Mucosa of rectum (tissue), 2 donors: ENCODE data around the gene COA8.

ENCODE experiments used
- H3K27ac ChIP-seq, 2 donors: one replicate each; pipeline ENCODE4 v1.7.0; 2013; ENCODE audit warnings: inconsistent platforms in 2 of 2, low read depth in 2 of 2, low read length in 2 of 2
- H3K27me3 ChIP-seq, 2 donors: one replicate each; pipeline ENCODE4 v1.7.0; 2013; ENCODE audit warnings: low read length in 2 of 2; ENCODE audit not compliant: control insufficient read depth in 2 of 2, insufficient read depth in 2 of 2
- H3K36me3 ChIP-seq, 2 donors: one replicate each; pipeline ENCODE4 v1.7.0; 2013; ENCODE audit warnings: low read length in 2 of 2; ENCODE audit not compliant: control insufficient read depth in 2 of 2, insufficient read depth in 2 of 2
- H3K4me1 ChIP-seq, 2 donors: one replicate each; pipeline ENCODE4 v1.7.0; 2013; ENCODE audit warnings: low read length in 2 of 2, mild to moderate bottlenecking in 1 of 2; ENCODE audit not compliant: control insufficient read depth in 2 of 2, insufficient read depth in 2 of 2
- H3K4me3 ChIP-seq, 2 donors: one replicate each; pipeline ENCODE4 v1.7.0; 2013; ENCODE audit warnings: low read length in 2 of 2
- H3K9ac ChIP-seq, 2 donors: one replicate each; pipeline ENCODE4 v1.7.0; 2013; ENCODE audit warnings: low read length in 2 of 2, low read depth in 1 of 2, mild to moderate bottlenecking in 1 of 2
- H3K9me3 ChIP-seq, 2 donors: one replicate each; pipeline ENCODE4 v1.7.0; 2013; ENCODE audit warnings: low read length in 2 of 2; ENCODE audit not compliant: control insufficient read depth in 2 of 2
- donor health status: healthy.
- donor health status: Normal muscosa, but diverticular disease.

Gene COA8

GRCh38 chr14:103623883-103624482 lies 61.2 kb downstream of the COA8 start:
- Histone ChIP-seq H3K27me3 (no peaks in the 10 kb centered on the region), H3K4me3 (no peak overlapping the region), H3K4me1 (peaks cover 27 to 30% of the 10 kb centered on the region in 2 donors), H3K9me3 (no peaks in the 10 kb centered on the region), H3K27ac (no peak overlapping the region), H3K36me3 (no peaks in the 10 kb centered on the region), H3K9ac (no peak overlapping the region)

DNA sequence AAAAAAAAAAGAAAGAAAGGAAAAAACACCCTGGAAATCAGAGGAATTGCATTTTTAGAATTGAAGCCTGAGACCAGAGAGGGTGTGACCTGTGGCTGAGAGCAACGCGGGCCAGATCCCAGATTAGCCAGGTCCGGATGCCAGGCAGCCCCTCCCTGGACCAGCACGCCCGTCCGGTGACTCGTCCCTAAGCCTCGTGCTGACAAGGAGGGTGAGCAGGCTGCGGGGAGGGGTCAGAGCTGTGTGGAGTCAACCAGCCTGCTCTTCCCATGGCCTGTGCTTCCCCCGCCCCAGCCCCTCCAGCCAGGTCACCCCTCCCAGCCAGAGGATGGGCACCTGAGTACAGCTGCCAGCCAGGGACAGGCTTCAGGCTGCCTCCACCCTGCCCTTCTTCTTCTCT lies 62.1 kb downstream of the COA8 start:
- H3K9me3 ChIP-seq: no peaks in the 10 kb centered on the region
- H3K4me3 ChIP-seq: no peak overlapping the region
- H3K27me3 ChIP-seq: no peaks in the 10 kb centered on the region
- H3K36me3 ChIP-seq: no peaks in the 10 kb centered on the region
- H3K4me1 ChIP-seq: peaks cover 27 to 30% of the 10 kb centered on the region in 2 donors
- no peak overlapping the region for H3K9ac ChIP-seq
- peak overlapping the region in 1 of 2 donors; percentile 23 for H3K27ac ChIP-seq

DNA sequence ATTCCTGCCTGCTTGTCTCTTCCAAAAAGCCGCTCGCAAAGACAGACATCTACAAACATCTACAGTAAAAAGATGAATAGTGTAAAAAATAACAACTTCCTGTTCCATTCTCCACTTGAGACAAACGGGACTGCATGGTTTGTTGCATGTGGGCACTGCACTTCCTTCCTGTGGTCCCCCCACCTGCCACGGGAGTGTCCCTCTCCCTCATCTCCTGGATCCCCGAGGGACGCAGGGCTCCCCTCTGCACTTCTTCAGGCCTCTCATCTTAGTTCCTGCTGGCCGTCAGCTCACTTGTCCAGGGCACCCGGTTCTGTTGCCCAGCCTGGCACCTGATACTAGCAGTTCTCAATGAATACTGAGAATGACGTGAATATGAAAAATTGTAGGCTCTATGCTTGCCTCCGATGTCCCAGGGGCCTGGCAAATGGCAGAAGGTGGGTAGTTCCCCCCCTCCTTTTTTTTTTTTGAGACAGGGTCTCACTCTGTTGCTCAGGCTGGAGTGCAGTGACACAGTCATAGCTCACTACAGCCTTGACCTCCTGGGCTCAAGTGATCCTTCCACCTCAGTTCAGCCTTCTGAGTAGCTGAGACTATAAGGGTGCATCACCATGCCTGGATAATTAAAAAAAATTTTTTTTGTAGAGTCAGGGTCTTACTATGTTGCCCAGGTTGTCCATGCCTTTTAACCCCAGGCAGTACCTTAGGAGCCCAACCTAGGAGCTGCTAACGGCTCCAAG lies 62.8 kb downstream of the COA8 start:
- no peaks in the 10 kb centered on the region for H3K36me3 ChIP-seq
- no peak overlapping the region for H3K4me3 ChIP-seq
- peak overlapping the region in 1 of 2 donors; percentile 3 for H3K9ac ChIP-seq
- no peaks in the 10 kb centered on the region for H3K27me3 ChIP-seq
- H3K4me1 ChIP-seq: peaks cover 33 to 35% of the 10 kb centered on the region in 2 donors
- peak overlapping the region in 1 of 2 donors; percentile 23 for H3K27ac ChIP-seq
- no peaks in the 10 kb centered on the region for H3K9me3 ChIP-seq

DNA sequence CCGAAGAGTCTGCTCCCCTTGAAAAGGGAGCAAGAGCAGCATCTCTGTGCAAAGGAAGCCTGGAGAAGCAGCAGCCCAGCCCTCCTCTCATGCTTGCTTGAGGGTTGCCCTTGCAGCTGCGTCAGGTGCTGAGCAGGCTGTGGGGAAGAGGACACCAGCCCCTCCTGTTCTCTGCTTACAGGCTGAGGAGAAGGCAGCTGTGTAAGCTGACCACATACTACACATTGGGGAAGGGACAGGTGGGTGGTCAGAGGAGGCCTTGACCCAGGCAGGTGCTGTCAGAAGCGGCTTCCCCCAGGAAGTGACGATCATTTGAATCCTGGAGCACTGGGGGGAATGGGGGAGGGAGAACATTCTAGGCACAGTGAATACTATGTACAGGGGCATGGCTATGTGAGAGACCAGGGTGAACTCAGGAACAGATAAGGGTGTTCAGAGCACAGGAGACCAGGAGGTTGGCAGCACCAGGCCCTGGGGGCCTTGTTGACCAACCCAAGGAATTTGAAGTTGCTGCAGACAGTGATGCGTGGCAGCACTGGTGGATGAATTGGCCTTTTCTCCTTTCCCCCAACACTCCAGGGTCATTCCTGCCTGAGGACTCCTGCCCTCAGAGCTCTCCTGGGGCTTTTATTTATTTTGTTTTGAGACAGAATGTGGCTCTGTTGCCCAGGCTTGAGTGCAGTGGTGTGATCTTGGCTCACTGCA lies 63.5 kb downstream of the COA8 start:
- Histone ChIP-seq H3K9me3 (no peaks in the 10 kb centered on the region), H3K4me1 (peaks cover 37 to 38% of the 10 kb centered on the region in 2 donors), H3K36me3 (peaks cover 0 to 3% of the 10 kb centered on the region in 2 donors), H3K9ac (no peak overlapping the region), H3K27me3 (no peaks in the 10 kb centered on the region), H3K4me3 (no peak overlapping the region), H3K27ac (no peak overlapping the region)

- Histone ChIP-seq H3K27me3 (no peaks in the 10 kb centered on the region), H3K4me1 (peaks cover 37 to 38% of the 10 kb centered on the region in 2 donors), H3K27ac (peak overlapping the region; percentile 93 to 96), H3K4me3 (no peak overlapping the region), H3K9ac (peak overlapping the region; percentile 94 to 96), H3K36me3 (peaks cover 0 to 3% of the 10 kb centered on the region in 2 donors), H3K9me3 (no peaks in the 10 kb centered on the region)
Measured at GRCh38 chr14:103627073-103628025, 64.6 kb downstream of the COA8 start.

GRCh38 chr14:103628221-103628683 lies 65.5 kb downstream of the COA8 start:
- no peaks in the 10 kb centered on the region for H3K27me3 ChIP-seq
- H3K4me3 ChIP-seq: peak overlapping the region; percentile 79 to 93
- peaks cover 37 to 38% of the 10 kb centered on the region in 2 donors for H3K4me1 ChIP-seq
- H3K9me3 ChIP-seq: no peaks in the 10 kb centered on the region
- peaks cover 0 to 3% of the 10 kb centered on the region in 2 donors for H3K36me3 ChIP-seq
- H3K9ac ChIP-seq: peak overlapping the region; percentile 94 to 96
- peak overlapping the region; percentile 93 to 96 for H3K27ac ChIP-seq

- peaks cover 0 to 3% of the 10 kb centered on the region in 2 donors for H3K36me3 ChIP-seq
- peak within 1 kb of the TSS; percentile 79 to 93 for H3K4me3 ChIP-seq
- H3K9me3 ChIP-seq: no peaks in the 10 kb centered on the region
- H3K4me1 ChIP-seq: peaks cover 34 to 37% of the 10 kb centered on the region in 2 donors
- no peaks in the 10 kb centered on the region for H3K27me3 ChIP-seq
- H3K27ac ChIP-seq: peak within 1 kb of the TSS; percentile 93 to 96
- H3K9ac ChIP-seq: peak within 1 kb of the TSS; percentile 94 to 96
Measured at GRCh38 chr14:103628684-103629502, 66.1 kb downstream of the COA8 start, which contains the start of gene KLC1. TSS of gene KLC1 (plus strand) at chr14:103629211. CDS start at chr14:103654565, 25,354 bp downstream.

- peaks cover 29% of the 10 kb centered on the region in 2 donors for H3K4me1 ChIP-seq
- peak overlapping the region; percentile 79 to 93 for H3K4me3 ChIP-seq
- peak overlapping the region; percentile 93 to 96 for H3K27ac ChIP-seq
- peaks cover 0 to 3% of the 10 kb centered on the region in 2 donors for H3K36me3 ChIP-seq
- no peaks in the 10 kb centered on the region for H3K27me3 ChIP-seq
- no peaks in the 10 kb centered on the region for H3K9me3 ChIP-seq
- H3K9ac ChIP-seq: peak overlapping the region; percentile 86 to 96
Measured at GRCh38 chr14:103629503-103630121, 66.9 kb downstream of the COA8 start.
